Suprapubic skin (tissue), 4 donors: ENCODE measurements around the gene CD27.
"Not testable (repeated sequence)": the region's sequence is repeated elsewhere in the genome, so short reads cannot be mapped to it uniquely, and the experiment has no call there.

Experiments
- CTCF ChIP-seq, 2 donors: fragments of 200-600 bp in 1 of 2; fragments of 450-650 bp in 1 of 2; sonication (generic) in 1 of 2; IDR thresholded peaks; one replicate each; pipeline ENCODE4 v1.5.1; 2016 to 2019; ENCODE audit warnings: antibody characterized with exemption in 2 of 2, mild to moderate bottlenecking in 1 of 2, moderate library complexity in 1 of 2
- EP300 ChIP-seq: sonication (generic); formaldehyde crosslinking; IDR thresholded peaks from one replicate; pipeline ENCODE4 v1.6.1; 2017; ENCODE audit warnings: antibody characterized with exemption
- POLR2A ChIP-seq, 2 donors: fragments of 450-650 bp; IDR thresholded peaks; one replicate each; pipeline ENCODE4 v1.6.1; 2017; ENCODE audit warnings: antibody characterized with exemption in 2 of 2, mild to moderate bottlenecking in 2 of 2, moderate library complexity in 2 of 2
- POLR2AphosphoS5 ChIP-seq, 3 donors: sonication (generic); formaldehyde crosslinking; IDR thresholded peaks; one replicate each; pipeline ENCODE4 v1.6.1; 2017; ENCODE audit warnings: antibody characterized with exemption in 3 of 3

GRCh38 chr12:6497291-6497690, 52.5 kb downstream of the CD27 start:
- not testable (repeated sequence) for TF ChIP-seq CTCF (IDR thresholded peaks at IDR 0.05); POLR2A (IDR thresholded peaks at IDR 0.05); EP300; POLR2AphosphoS5 (IDR thresholded peaks at IDR 0.05)
